ENCODE measurements around the gene RXFP2.
A peak's percentile ranks its signal among the peaks of the same experiment; 100 is the strongest.

RXFP2 gene

GRCh38 chr13:31733066-31733465 is 6.3 kb upstream of the RXFP2 start:
- Histone ChIP-seq H3K9me3 (ENCODE audit: control insufficient read depth, low read length) (no peaks in the 10 kb centered on the region), H3K4me1 (ENCODE audit: control insufficient read depth, insufficient read depth, low read length, poor library complexity, severe bottlenecking) (no peaks in the 10 kb centered on the region), H3K27ac (ENCODE audit: insufficient read depth, low read length, poor library complexity, severe bottlenecking) (no peak overlapping the region), H3K27me3 (replicated peaks; ENCODE audit: control insufficient read depth, insufficient read depth, low read length, poor library complexity, severe bottlenecking) (peaks cover 6% of the 10 kb centered on the region), H3K36me3 (ENCODE audit: control insufficient read depth, insufficient read depth, low read length) (no peaks in the 10 kb centered on the region), H3K4me3 (ENCODE audit: insufficient read depth, low read depth, low read length, poor library complexity, severe bottlenecking) (no peak overlapping the region)
- DNase-seq: no peak

DNA sequence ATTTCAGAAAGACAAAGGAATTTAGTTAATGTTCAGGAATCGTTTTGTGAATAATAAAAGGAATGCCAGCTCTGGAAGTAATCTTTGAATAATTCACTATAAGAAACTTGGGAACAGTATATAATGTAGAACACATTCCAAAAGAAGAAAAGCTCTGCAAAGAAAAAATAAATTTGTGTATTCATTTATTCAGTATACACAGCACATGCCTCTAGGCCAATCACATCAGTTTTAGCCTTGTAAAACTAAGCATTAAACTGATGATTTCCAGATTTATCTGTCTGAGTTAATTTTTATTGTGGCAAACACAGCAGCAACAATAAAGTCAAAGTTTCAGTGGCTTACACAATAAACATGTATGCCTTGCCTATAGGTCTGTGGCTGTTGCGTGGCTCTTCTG is 5.7 kb upstream of the RXFP2 start:
- H3K4me3 ChIP-seq (ENCODE audit: insufficient read depth, low read depth, low read length, poor library complexity, severe bottlenecking): no peak overlapping the region
- DNase-seq: no peak
- no peak overlapping the region for H3K27ac ChIP-seq (ENCODE audit: insufficient read depth, low read length, poor library complexity, severe bottlenecking)
- H3K36me3 ChIP-seq (ENCODE audit: control insufficient read depth, insufficient read depth, low read length): no peaks in the 10 kb centered on the region
- H3K27me3 ChIP-seq (replicated peaks; ENCODE audit: control insufficient read depth, insufficient read depth, low read length, poor library complexity, severe bottlenecking): peaks cover 8% of the 10 kb centered on the region
- H3K9me3 ChIP-seq (ENCODE audit: control insufficient read depth, low read length): no peaks in the 10 kb centered on the region
- H3K4me1 ChIP-seq (ENCODE audit: control insufficient read depth, insufficient read depth, low read length, poor library complexity, severe bottlenecking): no peaks in the 10 kb centered on the region

DNA sequence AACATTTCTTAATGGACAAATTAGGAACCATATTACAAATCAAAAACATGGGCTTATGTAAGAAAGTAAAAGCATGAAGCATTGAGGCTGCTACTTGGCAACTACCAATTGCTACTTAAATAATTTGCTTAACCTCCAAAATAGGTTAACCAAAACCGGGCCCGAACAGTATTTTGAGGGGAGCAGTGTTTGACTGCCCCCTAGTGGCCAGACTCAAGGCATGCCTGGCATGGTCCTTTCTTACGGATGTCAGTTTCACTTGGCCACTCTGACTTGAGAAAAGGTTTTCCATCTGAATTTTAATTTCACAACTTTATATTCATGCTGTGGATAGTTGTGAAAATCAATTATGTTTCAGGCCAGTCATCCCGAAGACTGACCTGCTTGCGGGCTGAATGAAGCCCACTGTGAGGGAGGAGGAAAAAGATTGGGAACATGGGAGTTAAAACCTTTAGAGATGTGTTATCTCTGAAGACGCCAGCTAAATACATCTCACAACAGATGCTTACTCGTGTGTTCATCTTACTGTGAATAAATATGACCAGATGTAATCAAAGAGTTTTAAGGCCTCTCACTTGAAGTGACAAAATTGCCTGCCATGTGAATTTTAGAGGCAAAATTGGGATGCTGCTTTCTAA is 2.9 kb downstream of the RXFP2 start:
- DNase-seq: peak; percentile 17 to 45 (median 27)
- Histone ChIP-seq H3K4me1 (ENCODE audit: control insufficient read depth, insufficient read depth, low read length, poor library complexity, severe bottlenecking) (no peaks in the 10 kb centered on the region), H3K4me3 (ENCODE audit: insufficient read depth, low read depth, low read length, poor library complexity, severe bottlenecking) (no peak overlapping the region), H3K27ac (ENCODE audit: insufficient read depth, low read length, poor library complexity, severe bottlenecking) (no peak overlapping the region), H3K36me3 (ENCODE audit: control insufficient read depth, insufficient read depth, low read length) (no peaks in the 10 kb centered on the region), H3K9me3 (ENCODE audit: control insufficient read depth, low read length) (no peaks in the 10 kb centered on the region), H3K27me3 (replicated peaks; ENCODE audit: control insufficient read depth, insufficient read depth, low read length, poor library complexity, severe bottlenecking) (peaks cover 3% of the 10 kb centered on the region)

- H3K9me3 ChIP-seq (ENCODE audit: control insufficient read depth, low read length): no peaks in the 10 kb centered on the region
- H3K27ac ChIP-seq (ENCODE audit: insufficient read depth, low read length, poor library complexity, severe bottlenecking): no peak overlapping the region
- no peak overlapping the region for H3K4me3 ChIP-seq (ENCODE audit: insufficient read depth, low read depth, low read length, poor library complexity, severe bottlenecking)
- H3K36me3 ChIP-seq (ENCODE audit: control insufficient read depth, insufficient read depth, low read length): no peaks in the 10 kb centered on the region
- H3K4me1 ChIP-seq (ENCODE audit: control insufficient read depth, insufficient read depth, low read length, poor library complexity, severe bottlenecking): no peaks in the 10 kb centered on the region
- no peak for DNase-seq
- no peaks in the 10 kb centered on the region for H3K27me3 ChIP-seq (replicated peaks; ENCODE audit: control insufficient read depth, insufficient read depth, low read length, poor library complexity, severe bottlenecking)
Observed at GRCh38 chr13:31747291-31747690, 8.0 kb downstream of the RXFP2 start.

- no peak for DNase-seq
- H3K27ac ChIP-seq (ENCODE audit: insufficient read depth, low read length, poor library complexity, severe bottlenecking): no peak overlapping the region
- no peaks in the 10 kb centered on the region for H3K36me3 ChIP-seq (ENCODE audit: control insufficient read depth, insufficient read depth, low read length)
- H3K4me1 ChIP-seq (ENCODE audit: control insufficient read depth, insufficient read depth, low read length, poor library complexity, severe bottlenecking): no peaks in the 10 kb centered on the region
- H3K9me3 ChIP-seq (ENCODE audit: control insufficient read depth, low read length): no peaks in the 10 kb centered on the region
- no peaks in the 10 kb centered on the region for H3K27me3 ChIP-seq (replicated peaks; ENCODE audit: control insufficient read depth, insufficient read depth, low read length, poor library complexity, severe bottlenecking)
- no peak overlapping the region for H3K4me3 ChIP-seq (ENCODE audit: insufficient read depth, low read depth, low read length, poor library complexity, severe bottlenecking)
Observed at GRCh38 chr13:31747966-31748365, 8.6 kb downstream of the RXFP2 start.

GRCh38 chr13:31749929-31750328 is 10.6 kb downstream of the RXFP2 start:
- Histone ChIP-seq H3K9me3 (ENCODE audit: control insufficient read depth, low read length) (no peaks in the 10 kb centered on the region), H3K36me3 (ENCODE audit: control insufficient read depth, insufficient read depth, low read length) (no peaks in the 10 kb centered on the region), H3K4me1 (ENCODE audit: control insufficient read depth, insufficient read depth, low read length, poor library complexity, severe bottlenecking) (no peaks in the 10 kb centered on the region), H3K27me3 (replicated peaks; ENCODE audit: control insufficient read depth, insufficient read depth, low read length, poor library complexity, severe bottlenecking) (no peaks in the 10 kb centered on the region), H3K4me3 (ENCODE audit: insufficient read depth, low read depth, low read length, poor library complexity, severe bottlenecking) (no peak overlapping the region), H3K27ac (ENCODE audit: insufficient read depth, low read length, poor library complexity, severe bottlenecking) (no peak overlapping the region)
- no peak for DNase-seq

DNA sequence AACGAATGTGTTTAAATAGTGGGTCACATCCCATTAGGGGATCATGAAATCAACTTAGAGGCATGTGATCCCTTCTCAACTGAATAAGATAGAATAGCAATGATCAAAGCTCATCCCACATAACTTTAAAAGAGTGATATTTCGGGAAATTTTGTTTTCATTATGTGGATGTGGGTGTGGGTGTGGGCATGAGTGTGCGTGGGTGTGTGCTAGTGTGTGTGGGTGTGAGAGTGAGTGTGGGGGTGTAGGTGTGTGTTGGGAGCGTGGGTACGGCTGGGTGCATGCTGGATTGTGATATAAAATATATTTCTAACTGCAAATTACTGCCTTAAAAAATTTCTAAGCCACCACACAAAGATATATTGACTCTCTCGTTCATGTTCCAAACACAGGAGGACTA is 15.9 kb downstream of the RXFP2 start:
- Histone ChIP-seq H3K4me1 (ENCODE audit: control insufficient read depth, insufficient read depth, low read length, poor library complexity, severe bottlenecking) (no peaks in the 10 kb centered on the region), H3K27ac (ENCODE audit: insufficient read depth, low read length, poor library complexity, severe bottlenecking) (no peak overlapping the region), H3K9me3 (ENCODE audit: control insufficient read depth, low read length) (no peaks in the 10 kb centered on the region), H3K36me3 (ENCODE audit: control insufficient read depth, insufficient read depth, low read length) (no peaks in the 10 kb centered on the region), H3K27me3 (replicated peaks; ENCODE audit: control insufficient read depth, insufficient read depth, low read length, poor library complexity, severe bottlenecking) (no peaks in the 10 kb centered on the region), H3K4me3 (ENCODE audit: insufficient read depth, low read depth, low read length, poor library complexity, severe bottlenecking) (no peak overlapping the region)
- DNase-seq: no peak

DNA sequence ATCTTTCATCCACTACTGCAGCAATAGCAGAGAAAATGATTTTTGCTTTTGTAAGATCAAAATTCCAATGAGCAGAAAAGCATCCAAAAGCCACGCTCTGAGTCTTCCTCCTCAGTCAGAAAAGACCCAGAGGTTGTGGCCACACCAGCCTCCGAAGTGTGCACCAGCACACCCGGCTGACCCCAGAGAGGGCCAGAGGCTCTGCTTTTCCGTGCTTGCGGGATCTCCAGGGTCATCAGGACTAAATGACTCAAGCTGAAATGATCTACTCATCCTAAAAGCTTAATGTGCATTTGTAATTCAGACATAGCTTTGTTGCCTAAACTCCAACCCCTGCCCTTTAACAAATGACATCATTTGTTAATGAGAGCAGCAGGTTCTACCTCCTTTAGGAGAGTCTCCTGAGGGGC is 16.5 kb downstream of the RXFP2 start:
- DNase-seq: no peak
- H3K27ac ChIP-seq (ENCODE audit: insufficient read depth, low read length, poor library complexity, severe bottlenecking): no peak overlapping the region

DNA sequence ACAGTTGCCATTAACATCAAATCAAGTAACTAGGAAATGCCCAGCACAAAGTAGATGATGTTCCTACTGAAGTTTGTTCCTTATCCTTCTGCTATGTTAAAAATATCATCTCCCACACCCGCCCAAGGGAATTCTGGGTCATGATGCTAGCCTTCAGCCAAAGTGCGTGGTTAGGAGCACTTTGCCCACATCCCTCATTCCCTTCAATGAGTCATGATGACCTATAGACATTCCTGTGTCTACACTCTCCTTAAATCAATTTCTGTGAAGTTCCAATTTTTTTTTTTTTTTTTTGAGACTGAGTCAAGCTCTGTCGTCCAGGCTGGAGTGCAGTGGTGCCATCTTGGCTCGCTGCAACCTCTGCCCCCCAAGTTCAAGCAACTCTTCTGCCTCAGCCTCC is 17.0 kb downstream of the RXFP2 start:
- H3K27ac ChIP-seq (ENCODE audit: insufficient read depth, low read length, poor library complexity, severe bottlenecking): no peak overlapping the region
- no peaks in the 10 kb centered on the region for H3K27me3 ChIP-seq (replicated peaks; ENCODE audit: control insufficient read depth, insufficient read depth, low read length, poor library complexity, severe bottlenecking)
- H3K4me3 ChIP-seq (ENCODE audit: insufficient read depth, low read depth, low read length, poor library complexity, severe bottlenecking): no peak overlapping the region
- no peaks in the 10 kb centered on the region for H3K4me1 ChIP-seq (ENCODE audit: control insufficient read depth, insufficient read depth, low read length, poor library complexity, severe bottlenecking)
- DNase-seq: no peak
- no peaks in the 10 kb centered on the region for H3K36me3 ChIP-seq (ENCODE audit: control insufficient read depth, insufficient read depth, low read length)
- H3K9me3 ChIP-seq (ENCODE audit: control insufficient read depth, low read length): no peaks in the 10 kb centered on the region

More for the DNA sequence above, 16.5 kb downstream of the RXFP2 start:
- H3K4me3 ChIP-seq (ENCODE audit: insufficient read depth, low read depth, low read length, poor library complexity, severe bottlenecking): no peak overlapping the region
- H3K27me3 ChIP-seq (replicated peaks; ENCODE audit: control insufficient read depth, insufficient read depth, low read length, poor library complexity, severe bottlenecking): no peaks in the 10 kb centered on the region
- no peaks in the 10 kb centered on the region for H3K9me3 ChIP-seq (ENCODE audit: control insufficient read depth, low read length)
- no peaks in the 10 kb centered on the region for H3K36me3 ChIP-seq (ENCODE audit: control insufficient read depth, insufficient read depth, low read length)
- no peaks in the 10 kb centered on the region for H3K4me1 ChIP-seq (ENCODE audit: control insufficient read depth, insufficient read depth, low read length, poor library complexity, severe bottlenecking)

DNA sequence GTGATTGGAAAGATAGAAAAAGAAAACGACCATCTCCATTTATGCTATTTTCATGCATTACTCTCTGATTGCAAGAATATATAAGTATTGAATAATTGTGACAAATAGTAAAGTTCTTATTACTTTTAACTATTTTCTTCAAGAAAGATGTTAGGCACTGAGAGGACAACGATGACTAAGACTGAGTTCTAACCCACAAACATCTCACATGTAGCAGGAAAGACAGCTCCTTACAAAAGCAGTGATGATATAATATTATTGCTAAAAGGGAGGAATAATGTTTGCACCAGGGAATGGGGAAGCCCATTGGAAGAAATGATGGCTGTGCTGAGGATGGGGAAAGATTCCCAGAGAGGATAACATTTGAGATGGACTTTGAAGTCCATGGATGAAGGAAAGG is 22.6 kb downstream of the RXFP2 start:
- no peak for DNase-seq
- H3K27me3 ChIP-seq (replicated peaks; ENCODE audit: control insufficient read depth, insufficient read depth, low read length, poor library complexity, severe bottlenecking): no peaks in the 10 kb centered on the region
- no peaks in the 10 kb centered on the region for H3K36me3 ChIP-seq (ENCODE audit: control insufficient read depth, insufficient read depth, low read length)
- H3K4me1 ChIP-seq (ENCODE audit: control insufficient read depth, insufficient read depth, low read length, poor library complexity, severe bottlenecking): no peaks in the 10 kb centered on the region
- H3K27ac ChIP-seq (ENCODE audit: insufficient read depth, low read length, poor library complexity, severe bottlenecking): no peak overlapping the region
- H3K9me3 ChIP-seq (ENCODE audit: control insufficient read depth, low read length): no peaks in the 10 kb centered on the region
- no peak overlapping the region for H3K4me3 ChIP-seq (ENCODE audit: insufficient read depth, low read depth, low read length, poor library complexity, severe bottlenecking)

Measured in effector memory CD4-positive, alpha-beta T cell (primary cell).